Measurements from ENCODE around the gene MPPED2.

- TF ChIP-seq, protein P1, sequence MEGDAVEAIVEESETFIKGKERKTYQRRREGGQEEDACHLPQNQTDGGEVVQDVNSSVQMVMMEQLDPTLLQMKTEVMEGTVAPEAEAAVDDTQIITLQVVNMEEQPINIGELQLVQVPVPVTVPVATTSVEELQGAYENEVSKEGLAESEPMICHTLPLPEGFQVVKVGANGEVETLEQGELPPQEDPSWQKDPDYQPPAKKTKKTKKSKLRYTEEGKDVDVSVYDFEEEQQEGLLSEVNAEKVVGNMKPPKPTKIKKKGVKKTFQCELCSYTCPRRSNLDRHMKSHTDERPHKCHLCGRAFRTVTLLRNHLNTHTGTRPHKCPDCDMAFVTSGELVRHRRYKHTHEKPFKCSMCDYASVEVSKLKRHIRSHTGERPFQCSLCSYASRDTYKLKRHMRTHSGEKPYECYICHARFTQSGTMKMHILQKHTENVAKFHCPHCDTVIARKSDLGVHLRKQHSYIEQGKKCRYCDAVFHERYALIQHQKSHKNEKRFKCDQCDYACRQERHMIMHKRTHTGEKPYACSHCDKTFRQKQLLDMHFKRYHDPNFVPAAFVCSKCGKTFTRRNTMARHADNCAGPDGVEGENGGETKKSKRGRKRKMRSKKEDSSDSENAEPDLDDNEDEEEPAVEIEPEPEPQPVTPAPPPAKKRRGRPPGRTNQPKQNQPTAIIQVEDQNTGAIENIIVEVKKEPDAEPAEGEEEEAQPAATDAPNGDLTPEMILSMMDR (conservative IDR thresholded peaks at IDR 0.05), result no peak
- TF ChIP-seq ZFX (IDR thresholded peaks at IDR 0.05), result no peak
Observed at GRCh38 chr11:30453705-30454104, 132.4 kb downstream of the MPPED2 start.
